ENCODE results near the gene TSHR. TPM values are rescaled to one million over a fixed set of nuclear protein-coding genes. Genes with fewer than 3 reads are reported as not detected.

Gene TSHR
- total and polyA plus RNA-seq, 2 donors (not counting 3 experiments of a cell fraction or from before 2014, with no cell fraction given), result not detected

DNA sequence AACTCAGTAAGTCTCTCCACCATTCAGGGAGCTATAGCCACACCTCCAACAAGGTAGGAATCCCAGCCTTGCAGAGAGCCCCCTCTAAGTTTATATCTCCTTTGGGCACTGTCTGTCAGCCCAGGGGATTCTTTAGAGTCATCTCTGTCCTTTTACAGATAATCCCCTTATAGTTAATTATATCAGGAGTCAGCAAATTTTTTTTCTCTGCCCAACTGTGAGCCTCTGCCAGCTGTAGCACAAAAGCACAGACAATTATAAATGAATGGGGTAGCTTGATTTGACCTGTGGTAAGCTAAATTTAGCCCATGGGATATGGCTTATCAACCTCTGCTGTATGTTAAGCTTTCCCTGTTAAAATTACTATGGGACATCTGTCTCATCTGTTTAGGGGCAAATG lies 22.1 kb upstream of the TSHR start:
- no peak for FAIRE-seq
- no peak overlapping the region for H3K27ac ChIP-seq (ENCODE audit: insufficient read depth, low read depth, low read length)

DNA sequence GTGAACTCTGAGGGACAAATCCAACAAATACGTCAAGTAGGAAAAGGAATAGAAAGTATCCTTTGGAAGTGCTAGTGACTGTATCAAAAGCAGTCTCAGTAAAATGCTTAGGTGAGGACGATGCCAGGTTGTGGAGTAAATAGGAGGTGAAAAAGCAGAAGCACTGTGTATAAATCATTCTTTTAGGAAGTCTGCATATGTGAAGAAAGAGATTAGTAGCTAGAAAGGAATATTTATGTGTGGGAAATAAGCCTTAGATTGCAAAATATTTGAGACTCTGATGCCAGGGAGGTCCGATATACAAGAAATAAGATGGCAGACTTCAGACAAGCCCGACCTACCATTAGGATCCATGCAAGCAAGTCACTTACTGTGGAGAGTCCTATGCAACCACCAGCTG lies 21.7 kb upstream of the TSHR start:
- no peak for TF ChIP-seq EZH2 (IDR thresholded peaks at IDR 0.05; ENCODE audit: borderline replicate concordance, low read depth, low read length, severe bottlenecking)
- TF ChIP-seq POLR2A (IDR thresholded peaks at IDR 0.05; ENCODE audit: low read depth, low read length), result no peak
- TF ChIP-seq, protein P1, sequence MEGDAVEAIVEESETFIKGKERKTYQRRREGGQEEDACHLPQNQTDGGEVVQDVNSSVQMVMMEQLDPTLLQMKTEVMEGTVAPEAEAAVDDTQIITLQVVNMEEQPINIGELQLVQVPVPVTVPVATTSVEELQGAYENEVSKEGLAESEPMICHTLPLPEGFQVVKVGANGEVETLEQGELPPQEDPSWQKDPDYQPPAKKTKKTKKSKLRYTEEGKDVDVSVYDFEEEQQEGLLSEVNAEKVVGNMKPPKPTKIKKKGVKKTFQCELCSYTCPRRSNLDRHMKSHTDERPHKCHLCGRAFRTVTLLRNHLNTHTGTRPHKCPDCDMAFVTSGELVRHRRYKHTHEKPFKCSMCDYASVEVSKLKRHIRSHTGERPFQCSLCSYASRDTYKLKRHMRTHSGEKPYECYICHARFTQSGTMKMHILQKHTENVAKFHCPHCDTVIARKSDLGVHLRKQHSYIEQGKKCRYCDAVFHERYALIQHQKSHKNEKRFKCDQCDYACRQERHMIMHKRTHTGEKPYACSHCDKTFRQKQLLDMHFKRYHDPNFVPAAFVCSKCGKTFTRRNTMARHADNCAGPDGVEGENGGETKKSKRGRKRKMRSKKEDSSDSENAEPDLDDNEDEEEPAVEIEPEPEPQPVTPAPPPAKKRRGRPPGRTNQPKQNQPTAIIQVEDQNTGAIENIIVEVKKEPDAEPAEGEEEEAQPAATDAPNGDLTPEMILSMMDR (IDR thresholded peaks at IDR 0.05; ENCODE audit: extremely low read depth in 1 of 2, insufficient read depth in 1 of 2, low read depth in 1 of 2, low read length in 2 of 2), result no peak
- no peak for TF ChIP-seq FOS (IDR thresholded peaks at IDR 0.05; ENCODE audit: borderline replicate concordance, insufficient read depth, low read length)
- no peak for TF ChIP-seq GATA2 (IDR thresholded peaks at IDR 0.05; ENCODE audit: insufficient read depth, insufficient read length, low read depth, low read length)
- no peak for TF ChIP-seq JUN (IDR thresholded peaks at IDR 0.05; ENCODE audit: borderline replicate concordance, insufficient read depth, insufficient read length, low read depth)
- TF ChIP-seq MYC (IDR thresholded peaks at IDR 0.05; ENCODE audit: low read depth, low read length), result no peak
- TF ChIP-seq, protein P2, sequence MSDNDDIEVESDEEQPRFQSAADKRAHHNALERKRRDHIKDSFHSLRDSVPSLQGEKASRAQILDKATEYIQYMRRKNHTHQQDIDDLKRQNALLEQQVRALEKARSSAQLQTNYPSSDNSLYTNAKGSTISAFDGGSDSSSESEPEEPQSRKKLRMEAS (IDR thresholded peaks at IDR 0.05; ENCODE audit: insufficient read depth, insufficient read length), result no peak
- no peak for TF ChIP-seq POLR2AphosphoS5 (IDR thresholded peaks at IDR 0.05; ENCODE audit: insufficient read depth, low read depth, low read length)
- Histone ChIP-seq H3K4me3 (replicated peaks in 1 of 3; ENCODE audit: insufficient read depth in 1 of 3, low read depth in 1 of 3, low read length in 3 of 3) (no peak overlapping the region), H3K4me2 (ENCODE audit: insufficient read depth, low read length) (no peak overlapping the region), H3K4me1 (ENCODE audit: control insufficient read depth, extremely low read depth, insufficient read depth, low read length) (no peaks in the 10 kb centered on the region), H3K27ac (ENCODE audit: insufficient read depth, low read depth, low read length) (no peak overlapping the region), H3K9ac (replicated peaks; ENCODE audit: extremely low read depth, insufficient read depth, low read length) (no peak overlapping the region), H3K9me1 (replicated peaks; ENCODE audit: control insufficient read depth, extremely low read depth, insufficient read depth, low read length) (no peaks in the 10 kb centered on the region), H3K79me2 (ENCODE audit: control insufficient read depth, insufficient read depth, low read length) (peaks cover 18% of the 10 kb centered on the region), H4K20me1 (replicated peaks; ENCODE audit: control insufficient read depth, extremely low read depth, insufficient read depth, low read length) (no peaks in the 10 kb centered on the region), H3K36me3 (ENCODE audit: control insufficient read depth in 2 of 2, extremely low read depth in 1 of 2, insufficient read depth in 2 of 2, low read length in 2 of 2) (no peaks in the 10 kb centered on the region), H3K27me3 (ENCODE audit: control insufficient read depth in 2 of 2, insufficient read depth in 2 of 2, low read length in 2 of 2) (no peaks in the 10 kb centered on the region), H3K9me3 (replicated peaks; ENCODE audit: control insufficient read depth, insufficient read depth, low read length) (no peaks in the 10 kb centered on the region), H2AFZ (ENCODE audit: low read depth, low read length) (no peak overlapping the region)
- dilution Hi-C loops (cut with MboI; ENCODE audit: extremely low pct_ligation_motif_present, low sequenced_read_pairs), result no loop called here
- DNase-seq (ENCODE audit: low read depth, low spot score) (no peak), FAIRE-seq (no peak)
- intact Hi-C loops (cut with micrococcal nuclease), result no loop called here
- no TSS peak for BruUV-seq (replicated peaks)
- POLR2A ChIA-PET, result no interaction called here
- CTCF ChIA-PET, result interaction anchor here (1.3 to 1.6 kb wide), 2 partner anchors 12 to 13 kb away, joined by 3 to 4 read pairs; no protein-coding TSS in a partner anchor

More for the DNA sequence above, 22.1 kb upstream of the TSHR start:
- H3K9ac ChIP-seq (replicated peaks; ENCODE audit: extremely low read depth, insufficient read depth, low read length), result no peak overlapping the region
- POLR2A ChIA-PET, result no interaction called here
- DNase-seq (ENCODE audit: low read depth, low spot score), result no peak
- dilution Hi-C loops (cut with MboI; ENCODE audit: extremely low pct_ligation_motif_present, low sequenced_read_pairs), result no loop called here
- no peaks in the 10 kb centered on the region for H4K20me1 ChIP-seq (replicated peaks; ENCODE audit: control insufficient read depth, extremely low read depth, insufficient read depth, low read length)
- no peaks in the 10 kb centered on the region for H3K9me1 ChIP-seq (replicated peaks; ENCODE audit: control insufficient read depth, extremely low read depth, insufficient read depth, low read length)
- H2AFZ ChIP-seq (ENCODE audit: low read depth, low read length), result no peak overlapping the region
- H3K4me3 ChIP-seq (replicated peaks in 1 of 3; ENCODE audit: insufficient read depth in 1 of 3, low read depth in 1 of 3, low read length in 3 of 3), result no peak overlapping the region
- H3K4me1 ChIP-seq (ENCODE audit: control insufficient read depth, extremely low read depth, insufficient read depth, low read length), result no peaks in the 10 kb centered on the region
- TF ChIP-seq JUN (IDR thresholded peaks at IDR 0.05; ENCODE audit: borderline replicate concordance, insufficient read depth, insufficient read length, low read depth), result no peak
- TF ChIP-seq FOS (IDR thresholded peaks at IDR 0.05; ENCODE audit: borderline replicate concordance, insufficient read depth, low read length), result no peak
- no peak for TF ChIP-seq MYC (IDR thresholded peaks at IDR 0.05; ENCODE audit: low read depth, low read length)
- no peak for TF ChIP-seq POLR2AphosphoS5 (IDR thresholded peaks at IDR 0.05; ENCODE audit: insufficient read depth, low read depth, low read length)
- TF ChIP-seq GATA2 (IDR thresholded peaks at IDR 0.05; ENCODE audit: insufficient read depth, insufficient read length, low read depth, low read length), result no peak
- TF ChIP-seq, protein P1 (IDR thresholded peaks at IDR 0.05; ENCODE audit: extremely low read depth in 1 of 2, insufficient read depth in 1 of 2, low read depth in 1 of 2, low read length in 2 of 2), result no peak
- H3K9me3 ChIP-seq (replicated peaks; ENCODE audit: control insufficient read depth, insufficient read depth, low read length), result no peaks in the 10 kb centered on the region
- no peaks in the 10 kb centered on the region for H3K36me3 ChIP-seq (ENCODE audit: control insufficient read depth in 2 of 2, extremely low read depth in 1 of 2, insufficient read depth in 2 of 2, low read length in 2 of 2)
- H3K79me2 ChIP-seq (ENCODE audit: control insufficient read depth, insufficient read depth, low read length), result peaks cover 19% of the 10 kb centered on the region
- no TSS peak for BruUV-seq (replicated peaks)
- no peak overlapping the region for H3K4me2 ChIP-seq (ENCODE audit: insufficient read depth, low read length)
- intact Hi-C loops (cut with micrococcal nuclease), result no loop called here
- H3K27me3 ChIP-seq (ENCODE audit: control insufficient read depth in 2 of 2, insufficient read depth in 2 of 2, low read length in 2 of 2), result no peaks in the 10 kb centered on the region
- CTCF ChIA-PET, result interaction anchor here (1.3 to 1.6 kb wide), 2 partner anchors 11 to 13 kb away, joined by 3 to 4 read pairs; no protein-coding TSS in a partner anchor
